Astrocyte (in vitro differentiated cells and primary cell): ENCODE results near the gene FAM240A. TPM values are rescaled to one million over a fixed set of nuclear protein-coding genes. Genes with fewer than 3 reads are reported as not detected.

Experiments used
- DNase-seq: peaks from one replicate; pipeline ENCODE4 v3.0.0-alpha.2; 2010; ENCODE audit warnings: low read depth
- FAIRE-seq: peaks from 2 replicates; lab custom pipeline; 2011; peaks lifted over from hg19 to GRCh38; lab: Jason Lieb, UNC
- H2AFZ ChIP-seq: 2 replicates; pipeline ENCODE4 v1.6.0; 2012; ENCODE audit warnings: low read depth, low read length, inconsistent platforms
- H3K27ac ChIP-seq: 2 replicates; pipeline ENCODE4 v1.5.1; 2011; ENCODE audit warnings: low read depth, low read length, inconsistent platforms
- H3K27me3 ChIP-seq: 2 replicates; pipeline ENCODE4 v1.6.0; 2011; ENCODE audit warnings: low read length, inconsistent platforms; ENCODE audit not compliant: insufficient read depth
- H3K36me3 ChIP-seq: 2 replicates; pipeline ENCODE4 v1.5.1; 2011; ENCODE audit warnings: low read length, inconsistent platforms; ENCODE audit not compliant: insufficient read depth
- H3K4me1 ChIP-seq: 2 replicates; pipeline ENCODE4 v1.5.1; 2011; ENCODE audit warnings: low read length, inconsistent platforms; ENCODE audit not compliant: insufficient read depth
- H3K4me2 ChIP-seq: 2 replicates; pipeline ENCODE4 v1.6.0; 2012; ENCODE audit warnings: low read length, inconsistent platforms
- H3K4me3 ChIP-seq: 2 replicates; pipeline ENCODE4 v1.5.1; 2011; ENCODE audit warnings: low read depth, mild to moderate bottlenecking, low read length, inconsistent platforms; ENCODE audit not compliant: insufficient read depth
- H3K79me2 ChIP-seq: 2 replicates; pipeline ENCODE4 v1.6.0; 2012; ENCODE audit warnings: mild to moderate bottlenecking, low read length, inconsistent platforms; ENCODE audit not compliant: insufficient read depth
- H3K9ac ChIP-seq: 2 replicates; pipeline ENCODE4 v1.6.0; 2012; ENCODE audit warnings: mild to moderate bottlenecking, low read length, inconsistent platforms
- H3K9me3 ChIP-seq: 2 replicates; pipeline ENCODE4 v1.5.1; 2012; ENCODE audit warnings: low read depth, mild to moderate bottlenecking, low read length, inconsistent platforms; ENCODE audit not compliant: insufficient read depth
- H4K20me1 ChIP-seq: 2 replicates; pipeline ENCODE4 v1.6.0; 2012; ENCODE audit warnings: low read length, inconsistent platforms; ENCODE audit not compliant: insufficient read depth
- H3K27ac Mint-ChIP-seq: one replicate; pipeline ENCODE4 v1.8.0; 2021; ENCODE audit warnings: mild to moderate bottlenecking, mixed read lengths; ENCODE audit not compliant: unreplicated experiment
- H3K27me3 Mint-ChIP-seq: one replicate; pipeline ENCODE4 v1.8.0; 2021; ENCODE audit warnings: low read depth, mixed read lengths; ENCODE audit not compliant: unreplicated experiment
- H3K36me3 Mint-ChIP-seq: one replicate; pipeline ENCODE4 v1.8.0; 2021; ENCODE audit warnings: low read depth, mixed read lengths; ENCODE audit not compliant: unreplicated experiment
- H3K4me1 Mint-ChIP-seq: one replicate; pipeline ENCODE4 v1.8.0; 2021; ENCODE audit warnings: low read depth, mixed read lengths; ENCODE audit not compliant: unreplicated experiment
- H3K4me3 Mint-ChIP-seq: one replicate; pipeline ENCODE4 v1.8.0; 2021; ENCODE audit warnings: mild to moderate bottlenecking, moderate library complexity, mixed read lengths; ENCODE audit not compliant: unreplicated experiment
- H3K9me3 Mint-ChIP-seq: one replicate; pipeline ENCODE4 v1.8.0; 2021; ENCODE audit warnings: mild to moderate bottlenecking, mixed read lengths; ENCODE audit not compliant: unreplicated experiment
- CTCF ChIP-seq: IDR thresholded peaks from 2 replicates; pipeline ENCODE4 v1.5.1; 2011; ENCODE audit warnings: low read depth, mild to moderate bottlenecking, inconsistent platforms, low read length, moderate library complexity; ENCODE audit not compliant: insufficient read depth
- EZH2 ChIP-seq: IDR thresholded peaks from 2 replicates; pipeline ENCODE4 v1.6.1; 2012; ENCODE audit warnings: mild to moderate bottlenecking, low read length, inconsistent platforms; ENCODE audit not compliant: insufficient read depth
- total RNA-seq: library from RNA; stranded (reverse); gene quantifications from 2 replicates; pipeline ENCODE4 v1.2.1, GENCODE V29; 2021

FAM240A gene
- total RNA-seq, 1 donor from 2014 or later = not detected

- peaks cover 45% of the 10 kb centered on the region for H3K27me3 ChIP-seq
- no peak overlapping the region for H3K27ac ChIP-seq
- Mint-ChIP-seq H3K27me3 (peaks cover 46% of the 10 kb centered on the region), H3K4me1 (peaks cover 13% of the 10 kb centered on the region), H3K4me3 (no peak overlapping the region), H3K36me3 (no peaks in the 10 kb centered on the region), H3K9me3 (no peaks in the 10 kb centered on the region), H3K27ac (no peak overlapping the region)
- no peak for TF ChIP-seq CTCF
- TF ChIP-seq EZH2 = no peak
- no peaks in the 10 kb centered on the region for H3K36me3 ChIP-seq
- H3K79me2 ChIP-seq = no peaks in the 10 kb centered on the region
- DNase-seq (no peak), FAIRE-seq (no peak)
- no peak overlapping the region for H2AFZ ChIP-seq
- H3K9ac ChIP-seq = no peak overlapping the region
- no peak overlapping the region for H3K4me3 ChIP-seq
- no peaks in the 10 kb centered on the region for H3K9me3 ChIP-seq
- no peaks in the 10 kb centered on the region for H4K20me1 ChIP-seq
- H3K4me2 ChIP-seq = no peak overlapping the region
- no peaks in the 10 kb centered on the region for H3K4me1 ChIP-seq
Measured at GRCh38 chr3:46579756-46580286, 32.5 kb upstream of the FAM240A start.

GRCh38 chr3:46580675-46581074 is 31.6 kb upstream of the FAM240A start:
- no peak overlapping the region for H3K4me3 Mint-ChIP-seq
- FAIRE-seq = no peak

More at GRCh38 chr3:46580675-46581074, 31.6 kb upstream of the FAM240A start:
- Histone ChIP-seq H4K20me1 (no peaks in the 10 kb centered on the region), H3K9ac (no peak overlapping the region), H3K9me3 (no peaks in the 10 kb centered on the region), H3K27me3 (peaks cover 39% of the 10 kb centered on the region), H3K36me3 (no peaks in the 10 kb centered on the region), H3K27ac (no peak overlapping the region), H3K4me2 (no peak overlapping the region), H3K79me2 (no peaks in the 10 kb centered on the region), H3K4me3 (no peak overlapping the region), H3K4me1 (no peaks in the 10 kb centered on the region), H2AFZ (no peak overlapping the region)
- no peak overlapping the region for H3K27ac Mint-ChIP-seq
- peaks cover 40% of the 10 kb centered on the region for H3K27me3 Mint-ChIP-seq
- TF ChIP-seq CTCF = no peak
- no peak for TF ChIP-seq EZH2
- peaks cover 13% of the 10 kb centered on the region for H3K4me1 Mint-ChIP-seq
- no peak for DNase-seq
- peaks cover 2% of the 10 kb centered on the region for H3K9me3 Mint-ChIP-seq
- H3K36me3 Mint-ChIP-seq = no peaks in the 10 kb centered on the region
